GM12801 (cell line): ENCODE measurements around the gene BABAM2.

Experiments
- CTCF ChIP-seq: IDR thresholded peaks from one replicate; pipeline ENCODE4 v1.5.1; 2011; ENCODE audit warnings: control low read depth; ENCODE audit not compliant: insufficient read length; ENCODE audit errors: extremely low read depth

Gene BABAM2

GRCh38 chr2:28009732-28010131 lies 119.2 kb downstream of the BABAM2 start:
- no peak for TF ChIP-seq CTCF

- TF ChIP-seq CTCF, result no peak
Observed at GRCh38 chr2:28011322-28011737, 120.8 kb downstream of the BABAM2 start.

- no peak for TF ChIP-seq CTCF
Observed at GRCh38 chr2:28021898-28022297, 131.4 kb downstream of the BABAM2 start.

GRCh38 chr2:28025123-28025522 lies 134.6 kb downstream of the BABAM2 start:
- TF ChIP-seq CTCF, result no peak

- TF ChIP-seq CTCF, result no peak
Observed at GRCh38 chr2:28028025-28028424, 137.5 kb downstream of the BABAM2 start.

GRCh38 chr2:28030600-28030999 lies 140.1 kb downstream of the BABAM2 start:
- TF ChIP-seq CTCF, result no peak

GRCh38 chr2:28032816-28033215 lies 142.3 kb downstream of the BABAM2 start:
- TF ChIP-seq CTCF, result no peak

GRCh38 chr2:28034696-28035095 lies 144.2 kb downstream of the BABAM2 start:
- no peak for TF ChIP-seq CTCF
